Neural cell (in vitro differentiated cells): ENCODE data around the gene OR52K1. TPM values are rescaled to one million over a fixed set of nuclear protein-coding genes. Genes with fewer than 3 reads are reported as not detected.

Experiments
- H2AFZ ChIP-seq: fragments of 200-600, 300-800 bp; sonication (generic), shearing (Covaris generic); 2 replicates; pipeline ENCODE4 v1.6.0; 2014; ENCODE audit warnings: low read depth, mild to moderate bottlenecking, antibody characterized with exemption, low read length, moderate library complexity
- H3F3A ChIP-seq: fragments of 200-600 bp; shearing (Covaris generic); 2 replicates; pipeline ENCODE4 v1.6.1; 2016; ENCODE audit warnings: mild to moderate bottlenecking, moderate library complexity, mixed read lengths, antibody characterized with exemption, low read length; ENCODE audit not compliant: insufficient read depth, poor library complexity, severe bottlenecking
- H3K27ac ChIP-seq: fragments of 200-600, 300-800 bp; sonication (generic), shearing (Covaris generic); 2 replicates; pipeline ENCODE4 v1.5.1; 2014; ENCODE audit warnings: mild to moderate bottlenecking, low read length, moderate library complexity
- H3K27me3 ChIP-seq: fragments of 300-800, 200-600 bp; sonication (generic), shearing (Covaris generic); 2 replicates; pipeline ENCODE4 v1.6.0; 2014; ENCODE audit warnings: mild to moderate bottlenecking, low read depth, low read length, moderate library complexity; ENCODE audit not compliant: insufficient read depth
- H3K36me3 ChIP-seq: fragments of 300-800, 200-600 bp; sonication (generic), shearing (Covaris generic); 2 replicates; pipeline ENCODE4 v1.5.1; 2014; ENCODE audit warnings: mild to moderate bottlenecking, antibody characterized with exemption, low read length, moderate library complexity; ENCODE audit not compliant: insufficient read depth
- H3K4me2 ChIP-seq: fragments of 300-800, 200-600 bp; sonication (generic), shearing (Covaris generic); 2 replicates; pipeline ENCODE4 v1.6.0; 2014; ENCODE audit warnings: mild to moderate bottlenecking, low read length
- H3K4me3 ChIP-seq: fragments of 300-800, 200-600 bp; sonication (generic), shearing (Covaris generic); 2 replicates; pipeline ENCODE4 v1.5.1; 2014; ENCODE audit warnings: mild to moderate bottlenecking, low read length, moderate library complexity
- H3K79me2 ChIP-seq: fragments of 200-600 bp; shearing (Covaris generic); replicated peaks from 2 replicates; pipeline ENCODE4 v1.6.0; 2014; ENCODE audit warnings: mild to moderate bottlenecking, low read length, moderate library complexity; ENCODE audit not compliant: insufficient read depth
- H3K9ac ChIP-seq: fragments of 300-800, 200-600 bp; sonication (generic), shearing (Covaris generic); 2 replicates; pipeline ENCODE4 v1.6.1; 2016; ENCODE audit warnings: mild to moderate bottlenecking, low read length, mixed read lengths
- H3K9me2 ChIP-seq: fragments of 200-600 bp; shearing (Covaris generic); 2 replicates; pipeline ENCODE4 v1.6.1; 2016; ENCODE audit warnings: mild to moderate bottlenecking, low read length, mixed read lengths; ENCODE audit not compliant: insufficient read depth
- H3K9me3 ChIP-seq: fragments of 200-600, 300-800 bp; sonication (generic), shearing (Covaris generic); 2 replicates; pipeline ENCODE4 v1.6.1; 2016; ENCODE audit warnings: mild to moderate bottlenecking, mixed run types, low read length, moderate library complexity, mixed read lengths
- H4K20me1 ChIP-seq: fragments of 200-600 bp; shearing (Covaris generic); 2 replicates; pipeline ENCODE4 v1.6.1; 2016; ENCODE audit warnings: mild to moderate bottlenecking, mixed run types; ENCODE audit not compliant: insufficient read depth
- CTCF ChIP-seq: fragments of 450-650 bp; IDR thresholded peaks from 2 replicates; pipeline ENCODE4 v1.5.1; 2014; ENCODE audit warnings: antibody characterized with exemption, mild to moderate bottlenecking, moderate library complexity; ENCODE audit not compliant: poor library complexity, severe bottlenecking
- EP300 ChIP-seq: fragments of 450-650 bp; conservative IDR thresholded peaks from 2 replicates; pipeline ENCODE4 v1.6.1; 2014; ENCODE audit warnings: antibody characterized with exemption, mild to moderate bottlenecking, moderate library complexity; ENCODE audit not compliant: poor library complexity, severe bottlenecking
- EZH2 ChIP-seq: fragments of 200-600, 300-800 bp; shearing (Covaris generic), sonication (generic); IDR thresholded peaks from 2 replicates; pipeline ENCODE4 v1.6.1; 2014; ENCODE audit warnings: antibody characterized with exemption, low read length, borderline replicate concordance, mild to moderate bottlenecking; ENCODE audit not compliant: insufficient read depth, poor library complexity, severe bottlenecking
- MXI1 ChIP-seq: fragments of 450-650 bp; conservative IDR thresholded peaks from 2 replicates; pipeline ENCODE4 v1.6.1; 2014; ENCODE audit warnings: antibody characterized with exemption, mild to moderate bottlenecking; ENCODE audit not compliant: poor library complexity, severe bottlenecking
- POLR2AphosphoS5 ChIP-seq: IDR thresholded peaks from 2 replicates; pipeline ENCODE4 v1.6.1; 2012
- RAD21 ChIP-seq: fragments of 450-650 bp; conservative IDR thresholded peaks from 2 replicates; pipeline ENCODE4 v1.6.1; 2014; ENCODE audit warnings: antibody characterized with exemption, mild to moderate bottlenecking, moderate library complexity
- REST ChIP-seq: IDR thresholded peaks from 2 replicates; pipeline ENCODE4 v1.6.1; 2012; ENCODE audit warnings: borderline replicate concordance
- SMC3 ChIP-seq: fragments of 450-650 bp; conservative IDR thresholded peaks from 2 replicates; pipeline ENCODE4 v1.6.1; 2014; ENCODE audit warnings: antibody characterized with exemption, mild to moderate bottlenecking, moderate library complexity; ENCODE audit not compliant: poor library complexity
- TAF1 ChIP-seq: IDR thresholded peaks from 2 replicates; pipeline ENCODE4 v1.6.1; 2012; ENCODE audit warnings: low read depth
- polyA plus RNA-seq: library from polyadenylated mRNA; depleted of rRNA; stranded (reverse); fragments of >200 nt; gene quantifications from 2 replicates; pipeline ENCODE4 v1.2.3, GENCODE V29; 2014

Gene OR52K1
- polyA plus RNA-seq, 1 donor from 2014 or later = not detected

- H4K20me1 ChIP-seq = no peaks in the 10 kb centered on the region
- H3K9me2 ChIP-seq = no peaks in the 10 kb centered on the region
- no peaks in the 10 kb centered on the region for H3K36me3 ChIP-seq
- no peak overlapping the region for H3K4me3 ChIP-seq
- H3K27me3 ChIP-seq = no peaks in the 10 kb centered on the region
- no peaks in the 10 kb centered on the region for H3F3A ChIP-seq
- no peaks in the 10 kb centered on the region for H3K9me3 ChIP-seq
- no peaks in the 10 kb centered on the region for H3K79me2 ChIP-seq
- H3K4me2 ChIP-seq = no peak overlapping the region
- H2AFZ ChIP-seq = no peak overlapping the region
- TF ChIP-seq MXI1 (no peak), POLR2AphosphoS5 (no peak), EZH2 (no peak), TAF1 (no peak), RAD21 (no peak), EP300 (no peak), CTCF (no peak), SMC3 (no peak), REST (no peak)
- no peak overlapping the region for H3K9ac ChIP-seq
- H3K27ac ChIP-seq = no peak overlapping the region
Measured at GRCh38 chr11:4491878-4492606, 9.6 kb downstream of the OR52K1 start.

- no peaks in the 10 kb centered on the region for H3K36me3 ChIP-seq
- H3K9me3 ChIP-seq = no peaks in the 10 kb centered on the region
- TF ChIP-seq EZH2 = no peak
- TF ChIP-seq REST = no peak
- TF ChIP-seq CTCF = no peak
- TF ChIP-seq POLR2AphosphoS5 = no peak
- no peak for TF ChIP-seq RAD21
- TF ChIP-seq EP300 = no peak
- TF ChIP-seq TAF1 = no peak
- TF ChIP-seq MXI1 = no peak
- no peak for TF ChIP-seq SMC3
- H3K4me2 ChIP-seq = no peak overlapping the region
- H3K27me3 ChIP-seq = no peaks in the 10 kb centered on the region
- no peaks in the 10 kb centered on the region for H3K79me2 ChIP-seq
- no peak overlapping the region for H3K9ac ChIP-seq
- no peaks in the 10 kb centered on the region for H3F3A ChIP-seq
- no peaks in the 10 kb centered on the region for H3K9me2 ChIP-seq
- no peak overlapping the region for H3K4me3 ChIP-seq
- no peak overlapping the region for H3K27ac ChIP-seq
- H4K20me1 ChIP-seq = no peaks in the 10 kb centered on the region
- no peak overlapping the region for H2AFZ ChIP-seq
Measured at GRCh38 chr11:4493480-4493818, 11.0 kb downstream of the OR52K1 start.
